ENCODE results near the gene BTN1A1. TPM values are rescaled to one million over a fixed set of nuclear protein-coding genes. Genes with fewer than 3 reads are reported as not detected.

The BTN1A1 gene
- total RNA-seq, 4 donors from 2014 or later: not detected

DNA sequence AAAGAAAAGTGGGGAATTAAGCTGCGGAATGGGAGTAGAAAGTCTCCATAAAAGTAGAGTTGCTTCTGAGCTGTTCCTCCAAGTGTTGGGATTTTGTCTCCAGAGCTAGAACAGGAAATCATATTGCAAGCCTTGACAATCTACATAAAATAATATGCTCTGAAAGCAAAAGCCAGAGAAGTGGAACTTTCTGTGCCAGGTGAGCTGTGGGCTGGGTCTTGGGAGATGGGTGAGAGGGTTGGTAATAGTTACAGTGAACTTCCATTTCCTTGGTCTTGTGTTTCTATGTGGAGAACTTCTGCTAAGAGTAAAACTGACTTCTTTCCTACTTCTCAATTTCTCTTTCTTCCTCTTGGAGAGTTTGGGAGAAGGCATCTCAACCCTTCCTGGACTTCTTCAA, 31.8 kb downstream of the BTN1A1 start:
- DNase-seq (no peak), ATAC-seq (no peak)
- Histone ChIP-seq H3K27ac (peak overlapping the region in 3 of 4 donors; percentile 62 to 85 (median 68)), H3K9me3 (no peaks in the 10 kb centered on the region), H3K4me3 (no peak overlapping the region), H3K27me3 (no peaks in the 10 kb centered on the region), H3K36me3 (no peaks in the 10 kb centered on the region), H3K4me1 (peaks cover 30 to 33% of the 10 kb centered on the region in 2 donors)
- in situ Hi-C loops (cut with MboI; ENCODE audit: low sequenced_read_pairs in 4 of 4): loop anchor here in 1 of 4 donors (10.0 kb wide), 1 partner anchor 217 kb away; no protein-coding TSS in a partner anchor
- no peak for TF ChIP-seq POLR2A (IDR thresholded peaks at IDR 0.05)
- TF ChIP-seq, protein P1, sequence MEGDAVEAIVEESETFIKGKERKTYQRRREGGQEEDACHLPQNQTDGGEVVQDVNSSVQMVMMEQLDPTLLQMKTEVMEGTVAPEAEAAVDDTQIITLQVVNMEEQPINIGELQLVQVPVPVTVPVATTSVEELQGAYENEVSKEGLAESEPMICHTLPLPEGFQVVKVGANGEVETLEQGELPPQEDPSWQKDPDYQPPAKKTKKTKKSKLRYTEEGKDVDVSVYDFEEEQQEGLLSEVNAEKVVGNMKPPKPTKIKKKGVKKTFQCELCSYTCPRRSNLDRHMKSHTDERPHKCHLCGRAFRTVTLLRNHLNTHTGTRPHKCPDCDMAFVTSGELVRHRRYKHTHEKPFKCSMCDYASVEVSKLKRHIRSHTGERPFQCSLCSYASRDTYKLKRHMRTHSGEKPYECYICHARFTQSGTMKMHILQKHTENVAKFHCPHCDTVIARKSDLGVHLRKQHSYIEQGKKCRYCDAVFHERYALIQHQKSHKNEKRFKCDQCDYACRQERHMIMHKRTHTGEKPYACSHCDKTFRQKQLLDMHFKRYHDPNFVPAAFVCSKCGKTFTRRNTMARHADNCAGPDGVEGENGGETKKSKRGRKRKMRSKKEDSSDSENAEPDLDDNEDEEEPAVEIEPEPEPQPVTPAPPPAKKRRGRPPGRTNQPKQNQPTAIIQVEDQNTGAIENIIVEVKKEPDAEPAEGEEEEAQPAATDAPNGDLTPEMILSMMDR (IDR thresholded peaks at IDR 0.05 in 4 of 5, conservative IDR thresholded peaks at IDR 0.05 in 1 of 5): no peak
- intact Hi-C loops (cut with DNase I; ENCODE audit: low total_unique reads): loop anchor here (1.0 to 10.0 kb wide), 3 partner anchors 11 to 407 kb away; a partner anchor contains a TSS

DNA sequence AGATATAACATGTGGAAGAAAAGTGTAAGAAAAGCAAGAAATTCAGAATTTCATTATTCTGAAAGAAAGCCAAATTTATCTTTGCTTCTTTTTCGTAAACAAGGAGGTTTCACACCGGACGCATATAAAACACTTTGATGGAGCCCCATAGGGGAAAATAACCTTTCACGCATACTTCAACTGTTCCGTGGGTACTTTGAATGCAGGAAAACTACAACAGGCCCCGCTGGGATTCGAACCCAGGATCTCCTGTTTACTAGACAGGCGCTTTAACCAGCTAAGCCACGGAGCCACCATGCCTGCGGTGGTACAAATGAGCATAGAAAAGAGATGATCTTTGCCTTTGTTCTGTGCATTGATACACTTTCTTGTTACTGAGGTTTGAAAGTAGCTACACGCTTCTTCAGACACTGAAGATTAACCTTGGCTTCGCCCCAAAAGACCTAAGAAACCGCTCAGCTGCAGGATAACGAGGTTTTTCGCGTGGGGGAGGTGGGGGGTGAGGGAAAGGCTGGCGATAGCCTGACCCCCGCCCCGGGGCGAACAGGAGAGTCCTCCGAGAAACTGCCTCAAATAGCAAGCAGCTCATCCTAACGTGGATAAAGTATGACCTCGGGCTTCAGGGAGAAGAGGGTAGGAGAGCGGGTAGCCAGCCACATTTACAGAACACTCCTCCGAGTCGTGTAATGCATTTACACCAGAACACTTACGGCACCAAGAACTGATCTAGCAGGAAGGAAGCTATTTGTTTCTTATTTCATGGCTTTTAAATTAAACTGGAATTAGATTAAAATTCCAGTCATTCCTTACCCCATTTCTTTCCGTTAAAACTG, 32.8 kb downstream of the BTN1A1 start:
- peaks cover 32 to 36% of the 10 kb centered on the region in 2 donors for H3K4me1 ChIP-seq
- H3K36me3 ChIP-seq: no peaks in the 10 kb centered on the region
- DNase-seq (peak; percentile 69 to 86), ATAC-seq (peak; percentile 64 to 69)
- peak overlapping the region; percentile 61 to 79 (median 66) for H3K4me3 ChIP-seq
- no peaks in the 10 kb centered on the region for H3K27me3 ChIP-seq
- intact Hi-C loops (cut with DNase I; ENCODE audit: low total_unique reads): loop anchor here (1.0 to 10.0 kb wide), 3 partner anchors 12 to 408 kb away; a partner anchor contains a TSS
- peak overlapping the region; percentile 68 to 85 (median 72) for H3K27ac ChIP-seq
- TF ChIP-seq, protein P1 (IDR thresholded peaks at IDR 0.05 in 4 of 5, conservative IDR thresholded peaks at IDR 0.05 in 1 of 5): no peak
- no peak for TF ChIP-seq POLR2A (IDR thresholded peaks at IDR 0.05)
- in situ Hi-C loops (cut with MboI; ENCODE audit: low sequenced_read_pairs in 4 of 4): loop anchor here in 1 of 4 donors (10.0 kb wide), 1 partner anchor 218 kb away; no protein-coding TSS in a partner anchor
- H3K9me3 ChIP-seq: no peaks in the 10 kb centered on the region

DNA sequence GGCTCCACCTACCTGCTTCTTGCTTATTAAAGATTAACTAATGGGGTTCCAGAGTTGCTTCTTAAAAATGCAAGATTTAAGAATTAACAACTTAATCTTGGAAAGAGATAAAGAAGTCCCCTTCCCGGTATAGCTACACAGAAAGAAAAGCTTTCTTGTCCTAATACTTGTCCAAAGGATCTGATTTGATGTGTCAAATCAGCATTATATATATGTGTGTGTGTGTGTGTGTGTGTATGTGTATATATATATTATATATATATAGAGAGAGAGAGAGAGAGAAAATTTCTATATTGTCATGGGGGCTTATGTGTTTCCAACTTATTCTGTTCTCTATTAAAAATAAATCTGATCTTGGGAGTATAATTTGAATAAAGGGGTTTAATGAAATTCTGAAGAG, 33.4 kb downstream of the BTN1A1 start:
- in situ Hi-C loops (cut with MboI; ENCODE audit: low sequenced_read_pairs in 4 of 4): loop anchor here in 1 of 4 donors (10.0 kb wide), 1 partner anchor 219 kb away; no protein-coding TSS in a partner anchor
- H3K4me3 ChIP-seq: peak overlapping the region; percentile 61 to 79 (median 66)
- intact Hi-C loops (cut with DNase I; ENCODE audit: low total_unique reads): loop anchor here (10.0 kb wide), 2 partner anchors 379 to 409 kb away; a partner anchor contains a TSS
- no peaks in the 10 kb centered on the region for H3K27me3 ChIP-seq
- no peaks in the 10 kb centered on the region for H3K9me3 ChIP-seq
- H3K4me1 ChIP-seq: peaks cover 32 to 36% of the 10 kb centered on the region in 2 donors
- no peaks in the 10 kb centered on the region for H3K36me3 ChIP-seq
- DNase-seq: no peak
- no peak for ATAC-seq
- TF ChIP-seq, protein P1 (IDR thresholded peaks at IDR 0.05 in 4 of 5, conservative IDR thresholded peaks at IDR 0.05 in 1 of 5): no peak
- TF ChIP-seq POLR2A (IDR thresholded peaks at IDR 0.05): no peak
- peak overlapping the region; percentile 68 to 85 (median 72) for H3K27ac ChIP-seq

DNA sequence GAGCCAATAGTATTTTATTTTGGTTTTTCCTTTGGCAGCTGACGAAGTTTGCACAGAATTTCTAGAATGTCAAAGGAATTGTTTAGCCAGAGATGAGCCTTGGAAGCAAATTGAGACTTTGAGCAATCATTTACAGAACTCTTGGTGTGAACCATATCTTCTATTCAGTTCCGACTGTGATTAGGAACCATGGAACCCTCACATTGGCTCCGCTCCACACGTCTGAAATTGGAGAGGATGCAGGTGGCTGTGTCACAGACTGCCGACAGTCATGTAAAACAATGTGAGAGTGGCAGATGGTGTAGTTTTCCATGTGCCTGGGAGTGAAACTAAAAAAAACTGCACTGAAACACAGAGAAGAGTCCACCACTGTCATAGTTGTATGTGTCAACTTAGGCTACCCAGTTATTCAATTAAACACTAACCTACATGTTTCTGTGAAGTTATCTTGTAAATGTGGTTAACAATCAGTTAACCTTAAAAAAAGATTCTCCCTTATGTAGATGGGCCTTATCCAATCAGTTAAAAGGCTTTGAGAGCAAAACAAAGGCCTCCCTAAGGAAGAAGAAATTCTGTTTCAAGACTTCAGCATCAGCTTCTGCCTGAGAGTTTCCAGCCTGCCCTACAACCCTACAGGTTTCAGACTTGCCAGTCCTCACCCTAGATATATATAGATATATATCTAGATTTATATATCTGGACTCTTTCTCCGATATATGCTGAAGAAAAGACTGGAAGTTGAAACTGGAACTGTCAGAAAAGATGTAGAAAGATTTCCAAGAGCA, 34.8 kb downstream of the BTN1A1 start:
- Histone ChIP-seq H3K4me3 (no peak overlapping the region), H3K36me3 (no peaks in the 10 kb centered on the region), H3K4me1 (peaks cover 39 to 41% of the 10 kb centered on the region in 2 donors), H3K9me3 (no peaks in the 10 kb centered on the region), H3K27ac (peak overlapping the region in 1 of 4 donors; percentile 22), H3K27me3 (no peaks in the 10 kb centered on the region)
- in situ Hi-C loops (cut with MboI; ENCODE audit: low sequenced_read_pairs in 4 of 4) (loop anchor here in 1 of 4 donors (10.0 kb wide), 1 partner anchor 220 kb away; no protein-coding TSS in a partner anchor), intact Hi-C loops (cut with DNase I; ENCODE audit: low total_unique reads) (loop anchor here (5.0 to 10.0 kb wide), 3 partner anchors 223 to 410 kb away; a partner anchor contains a TSS)
- TF ChIP-seq POLR2A (IDR thresholded peaks at IDR 0.05): no peak
- TF ChIP-seq, protein P1 (IDR thresholded peaks at IDR 0.05 in 4 of 5, conservative IDR thresholded peaks at IDR 0.05 in 1 of 5): no peak
- ATAC-seq: no peak
- DNase-seq: no peak
